ENCODE results near the gene DUSP15.

The DUSP15 gene

GRCh38 chr20:31866221-31866620 lies 4.1 kb downstream of the DUSP15 start:
- TF ChIP-seq CTCF (IDR thresholded peaks at IDR 0.05; ENCODE audit: extremely low read depth, insufficient read depth, missing control alignments): no peak
- DNase-seq (ENCODE audit: low spot score): no peak
- in situ Hi-C loops (cut with MboI; ENCODE audit: low pct_unique_long_range_greater_than_20kb, low sequenced_read_pairs, unreplicated experiment): no loop called here

GRCh38 chr20:31864521-31865400 lies 5.6 kb downstream of the DUSP15 start:
- no peak for TF ChIP-seq CTCF (IDR thresholded peaks at IDR 0.05; ENCODE audit: extremely low read depth, insufficient read depth, missing control alignments)
- no peak for DNase-seq (ENCODE audit: low spot score)
- in situ Hi-C loops (cut with MboI; ENCODE audit: low pct_unique_long_range_greater_than_20kb, low sequenced_read_pairs, unreplicated experiment): no loop called here

GRCh38 chr20:31863296-31864085 lies 6.8 kb downstream of the DUSP15 start:
- in situ Hi-C loops (cut with MboI; ENCODE audit: low pct_unique_long_range_greater_than_20kb, low sequenced_read_pairs, unreplicated experiment): no loop called here
- no peak for TF ChIP-seq CTCF (IDR thresholded peaks at IDR 0.05; ENCODE audit: extremely low read depth, insufficient read depth, missing control alignments)
- DNase-seq (ENCODE audit: low spot score): no peak

GRCh38 chr20:31862506-31862905 lies 7.8 kb downstream of the DUSP15 start:
- in situ Hi-C loops (cut with MboI; ENCODE audit: low pct_unique_long_range_greater_than_20kb, low sequenced_read_pairs, unreplicated experiment): no loop called here
- DNase-seq (ENCODE audit: low spot score): no peak
- no peak for TF ChIP-seq CTCF (IDR thresholded peaks at IDR 0.05; ENCODE audit: extremely low read depth, insufficient read depth, missing control alignments)

DNA sequence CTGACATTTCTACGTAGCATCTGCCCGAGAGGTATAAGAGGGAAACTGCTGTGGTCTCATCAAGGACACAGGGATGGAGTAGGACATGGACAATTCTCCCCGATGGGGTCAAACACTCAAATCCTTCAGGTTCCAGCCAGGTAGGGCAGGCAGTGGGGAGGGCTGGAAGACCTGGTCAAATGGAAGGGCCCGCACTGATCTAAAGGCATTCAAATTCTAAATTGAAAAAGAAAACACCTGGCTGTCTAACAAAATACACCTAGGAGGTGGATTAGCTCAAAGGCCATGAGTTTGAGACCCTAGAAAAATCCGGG lies 8.2 kb downstream of the DUSP15 start:
- in situ Hi-C loops (cut with MboI; ENCODE audit: low pct_unique_long_range_greater_than_20kb, low sequenced_read_pairs, unreplicated experiment): no loop called here
- TF ChIP-seq CTCF (IDR thresholded peaks at IDR 0.05; ENCODE audit: extremely low read depth, insufficient read depth, missing control alignments): no peak
- DNase-seq (ENCODE audit: low spot score): peak; percentile 30

DNA sequence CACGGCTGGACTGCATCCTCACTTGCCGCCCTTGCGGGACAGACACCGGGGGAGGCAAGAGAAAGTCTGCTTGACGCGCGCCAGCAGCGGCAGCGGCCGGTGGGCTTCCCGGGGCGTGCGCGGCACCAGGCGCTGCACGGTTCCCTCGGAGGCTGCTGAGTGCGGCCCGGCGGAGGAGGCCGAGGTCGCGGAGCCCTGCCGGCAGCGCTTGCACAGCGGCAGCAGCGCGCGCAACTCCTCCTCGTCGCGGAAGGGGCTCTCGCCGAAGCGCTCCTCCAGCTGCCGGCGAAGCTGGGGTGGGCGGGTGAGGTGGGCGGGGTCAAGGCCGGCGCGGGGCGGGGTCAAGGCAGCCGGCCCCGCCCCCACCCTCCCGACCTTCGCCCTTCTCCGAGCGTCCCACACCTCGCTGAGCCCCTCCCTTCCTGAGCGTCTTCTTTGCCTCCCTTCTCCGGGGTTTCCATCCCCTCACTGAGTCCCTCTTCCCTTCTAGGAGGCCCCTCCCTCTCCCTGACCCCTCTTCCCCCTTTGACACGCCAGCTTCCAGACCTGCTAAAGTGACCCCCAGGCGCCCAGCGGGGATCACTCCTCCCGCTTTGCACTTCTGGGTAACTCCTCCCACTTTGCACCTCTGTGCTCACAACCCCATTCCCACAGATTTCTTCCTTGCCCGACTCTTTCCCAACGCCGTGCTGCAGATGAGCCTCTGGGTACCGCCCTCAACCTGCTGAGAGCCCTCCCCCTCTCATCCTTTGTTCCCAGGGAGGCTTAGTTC lies 8.8 kb downstream of the DUSP15 start:
- no peak for TF ChIP-seq CTCF (IDR thresholded peaks at IDR 0.05; ENCODE audit: extremely low read depth, insufficient read depth, missing control alignments)
- in situ Hi-C loops (cut with MboI; ENCODE audit: low pct_unique_long_range_greater_than_20kb, low sequenced_read_pairs, unreplicated experiment): no loop called here
- DNase-seq (ENCODE audit: low spot score): peak; percentile 97

Measured in GM13977 (cell line).